GM19463 (cell line): ENCODE results near the gene RSPH4A.
"Not testable (repeated sequence)": the region's sequence is repeated elsewhere in the genome, so short reads cannot be mapped to it uniquely, and the experiment has no call there.

Experiments used
- ATAC-seq: cut with Tn5 transposase; IDR thresholded peaks from one replicate; pipeline ENCODE4 v1.9.1; 2021; ENCODE audit warnings: mild to moderate bottlenecking, moderate library complexity; ENCODE audit not compliant: unreplicated experiment

RSPH4A gene

DNA sequence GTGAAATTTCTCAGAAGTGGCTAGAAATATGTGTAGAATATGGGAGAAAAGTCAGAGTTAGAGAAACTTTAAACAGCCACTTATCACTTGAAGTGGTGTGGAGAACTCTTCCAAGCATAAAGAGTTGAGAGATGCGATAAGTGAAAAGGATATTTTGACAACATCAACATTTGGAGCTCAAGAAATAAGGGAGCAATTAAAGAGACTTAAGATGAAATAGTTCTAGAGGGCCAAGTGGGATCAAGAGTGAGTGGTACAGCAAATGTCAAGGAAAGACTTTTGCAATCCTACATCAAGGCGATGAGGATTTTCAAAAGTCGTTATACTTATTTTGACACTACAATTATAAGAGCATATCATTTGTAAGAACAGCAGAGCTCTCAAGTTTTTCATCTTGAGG lies 9.6 kb downstream of the RSPH4A start:
- no peak for ATAC-seq

GRCh38 chr6:116629563-116629981 lies 13.3 kb downstream of the RSPH4A start:
- ATAC-seq, result no peak

DNA sequence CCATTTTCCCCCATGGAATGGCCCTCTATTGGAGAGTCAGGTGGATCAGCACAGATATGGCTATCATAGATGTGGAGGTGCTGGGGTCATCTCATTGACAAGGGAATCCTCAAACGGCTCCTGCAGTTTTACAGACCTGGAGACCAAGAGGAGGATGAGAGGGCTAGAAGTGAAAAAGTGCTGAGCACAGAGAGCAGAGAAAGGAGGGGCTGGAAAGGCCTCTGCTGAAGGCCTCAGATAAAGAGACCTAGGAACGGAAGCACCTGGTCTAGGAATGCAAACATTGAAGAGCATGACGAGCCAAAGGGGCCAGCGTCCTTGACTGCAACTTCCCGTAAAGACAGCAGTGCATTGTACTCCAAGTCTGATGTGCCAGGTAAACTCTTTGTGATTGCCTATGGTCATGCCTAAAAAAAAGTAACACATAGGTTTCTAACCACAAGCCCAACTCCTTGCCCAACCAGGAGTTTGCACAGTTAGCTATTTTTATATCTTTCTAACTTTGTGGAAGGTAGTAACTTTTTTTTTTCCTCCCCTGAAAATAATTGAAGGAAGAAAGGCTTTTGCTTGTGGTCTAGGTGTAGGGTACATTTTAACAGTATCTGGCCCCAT lies 15.2 kb downstream of the RSPH4A start:
- peak; percentile 79 for ATAC-seq

GRCh38 chr6:116633685-116634084 lies 17.4 kb downstream of the RSPH4A start:
- no peak for ATAC-seq

DNA sequence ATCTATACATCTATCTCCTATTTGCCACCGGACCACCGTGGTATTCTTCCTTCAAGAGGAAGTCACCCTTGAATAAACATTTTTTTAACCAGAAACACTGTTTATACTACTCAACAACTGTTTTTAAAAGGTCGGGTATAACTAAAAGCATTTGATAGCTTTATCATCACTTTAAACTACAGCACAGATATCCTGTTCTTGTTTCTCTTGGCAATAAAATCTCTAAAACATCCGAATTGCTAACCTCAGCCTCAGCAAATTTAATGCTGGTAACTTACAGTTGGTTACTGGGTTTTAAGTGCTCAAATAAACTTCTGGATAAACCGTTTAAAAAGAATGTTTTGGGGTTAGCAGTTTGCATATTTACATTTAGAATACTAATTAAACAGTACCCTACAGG lies 31.9 kb downstream of the RSPH4A start:
- no peak for ATAC-seq

DNA sequence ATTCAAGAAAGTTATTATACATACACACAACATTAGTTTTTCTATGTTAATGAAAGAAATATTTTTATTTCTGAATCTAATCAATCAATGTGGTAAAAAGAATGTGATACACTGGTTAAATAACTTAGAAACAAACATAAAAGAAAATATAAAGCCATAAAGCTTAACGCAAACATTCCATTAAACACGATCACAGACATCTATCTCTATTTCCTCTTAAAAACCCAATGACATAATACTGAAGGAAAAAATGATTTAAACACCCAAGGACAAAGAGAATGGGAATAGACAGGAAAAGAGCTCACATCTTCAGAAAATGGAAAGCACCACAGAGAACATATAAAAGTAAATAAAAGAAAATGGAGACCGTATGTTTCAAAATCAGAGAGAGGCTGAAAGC lies 32.9 kb downstream of the RSPH4A start:
- ATAC-seq, result no peak

DNA sequence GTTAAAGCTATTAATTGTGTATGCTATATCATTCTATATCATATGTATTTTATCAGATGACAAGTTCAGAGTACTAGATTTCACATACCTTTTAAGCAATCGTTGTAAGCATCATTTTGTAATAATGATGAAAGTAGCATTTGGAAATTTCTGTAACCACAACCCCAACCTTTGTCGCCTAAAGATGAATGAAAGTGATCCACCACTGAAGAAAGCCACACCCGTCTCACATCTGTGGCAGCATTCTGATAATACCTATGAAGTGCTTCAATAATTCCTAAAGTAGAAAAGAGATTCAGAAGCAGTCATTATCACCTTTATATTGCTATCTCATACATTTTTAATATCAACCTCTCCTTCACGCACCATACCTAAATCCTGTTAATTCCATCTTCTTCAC lies 35.6 kb downstream of the RSPH4A start:
- no peak for ATAC-seq

DNA sequence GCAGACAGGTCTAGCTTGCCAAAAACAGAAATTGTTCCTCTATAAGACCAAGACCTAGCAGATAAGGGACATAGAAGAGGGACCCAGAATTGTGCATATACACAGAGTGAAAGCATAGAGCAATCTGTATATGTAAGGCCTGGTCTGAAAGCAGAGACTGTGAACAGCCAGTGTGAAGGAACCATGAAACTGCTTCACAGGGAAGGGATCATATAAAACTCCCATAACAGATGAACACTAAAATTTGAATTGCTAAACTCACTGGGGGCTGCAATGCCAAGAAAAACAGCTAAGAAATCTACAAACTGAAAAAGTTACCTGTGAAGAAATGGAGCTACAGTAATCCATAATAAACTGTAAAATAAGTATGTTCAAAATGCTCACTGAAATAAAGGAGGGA lies 45.3 kb downstream of the RSPH4A start:
- ATAC-seq, result no peak

GRCh38 chr6:116662202-116662601 lies 45.9 kb downstream of the RSPH4A start:
- no peak for ATAC-seq

DNA sequence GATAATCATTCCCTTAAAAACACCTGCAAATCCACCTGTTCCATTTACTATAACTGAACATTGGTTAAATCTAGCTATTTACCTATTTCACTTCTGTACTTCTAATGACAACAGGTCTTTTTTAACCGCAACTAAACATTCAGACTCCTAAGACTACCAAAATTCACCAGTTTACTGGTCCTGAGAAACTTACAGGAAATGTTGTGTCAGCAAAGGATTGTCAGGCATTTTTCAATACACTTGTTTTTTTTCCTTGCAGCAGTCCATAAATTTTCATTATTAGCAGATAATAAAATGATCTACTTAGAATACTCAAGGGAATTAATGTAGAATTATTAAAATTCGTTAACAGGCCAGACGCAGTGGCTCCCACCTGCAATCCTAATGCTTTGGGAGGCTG lies 47.0 kb downstream of the RSPH4A start:
- no peak for ATAC-seq

- ATAC-seq, result not testable (repeated sequence)
Observed at GRCh38 chr6:116664169-116664568, 47.9 kb downstream of the RSPH4A start.

DNA sequence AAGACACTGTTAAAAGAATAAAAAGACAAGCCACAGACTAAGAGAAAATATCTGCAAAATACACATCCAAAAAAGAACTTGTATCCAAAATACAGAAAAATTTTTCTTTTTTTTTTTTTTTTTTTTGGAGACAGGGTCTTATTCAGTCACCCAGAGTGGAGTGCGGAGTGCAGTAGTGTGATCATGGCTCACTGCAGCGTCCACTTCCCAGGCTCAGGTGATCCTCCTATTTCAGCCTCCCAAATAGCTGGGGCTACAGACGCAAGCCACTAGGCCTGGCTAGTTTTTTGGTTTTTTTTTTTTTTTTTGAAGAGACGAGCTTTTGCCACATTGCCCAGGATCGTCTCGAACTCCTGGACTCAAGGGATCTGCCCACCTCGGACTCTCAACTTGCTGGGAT lies 49.2 kb downstream of the RSPH4A start:
- no peak for ATAC-seq

DNA sequence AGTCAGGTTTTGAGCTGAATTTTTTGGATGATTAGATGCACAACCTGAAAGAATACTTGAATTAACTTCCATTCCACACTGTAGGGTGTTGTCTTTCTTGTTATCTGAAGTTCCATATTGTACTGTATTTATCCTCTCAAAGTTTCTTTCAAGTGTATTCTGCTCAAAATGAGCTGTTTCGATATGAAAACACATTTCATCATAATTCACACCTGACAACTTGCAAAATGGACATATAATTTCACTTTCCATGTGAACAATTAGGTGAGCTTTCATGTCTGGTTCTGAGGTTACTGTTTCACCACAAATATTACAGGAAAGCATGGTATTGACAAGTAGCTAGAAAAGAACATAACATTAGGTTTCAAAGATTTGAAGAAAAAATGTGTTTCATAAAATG lies 50.6 kb downstream of the RSPH4A start:
- peak; percentile 39 for ATAC-seq

GRCh38 chr6:116667623-116668022 lies 51.3 kb downstream of the RSPH4A start:
- ATAC-seq, result no peak

DNA sequence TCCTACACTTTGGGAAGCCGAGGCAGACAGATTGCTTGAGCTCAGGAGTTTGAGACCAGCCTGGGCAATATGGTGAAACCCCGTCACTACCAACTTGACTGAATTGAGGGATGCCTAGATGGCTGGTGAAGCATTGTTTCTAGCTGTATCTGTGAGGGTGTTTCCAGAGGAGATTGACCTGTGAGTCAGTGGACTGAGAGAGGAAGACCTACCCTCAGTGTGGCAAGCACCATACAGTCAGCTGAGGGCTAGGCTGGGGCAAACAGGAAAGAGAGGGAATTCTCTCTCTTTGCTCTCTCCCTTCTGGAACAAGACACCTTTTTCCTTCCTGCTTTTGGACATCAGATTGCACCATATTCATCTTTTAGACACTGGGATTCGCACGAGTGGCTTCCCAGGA lies 56.0 kb downstream of the RSPH4A start:
- no peak for ATAC-seq

DNA sequence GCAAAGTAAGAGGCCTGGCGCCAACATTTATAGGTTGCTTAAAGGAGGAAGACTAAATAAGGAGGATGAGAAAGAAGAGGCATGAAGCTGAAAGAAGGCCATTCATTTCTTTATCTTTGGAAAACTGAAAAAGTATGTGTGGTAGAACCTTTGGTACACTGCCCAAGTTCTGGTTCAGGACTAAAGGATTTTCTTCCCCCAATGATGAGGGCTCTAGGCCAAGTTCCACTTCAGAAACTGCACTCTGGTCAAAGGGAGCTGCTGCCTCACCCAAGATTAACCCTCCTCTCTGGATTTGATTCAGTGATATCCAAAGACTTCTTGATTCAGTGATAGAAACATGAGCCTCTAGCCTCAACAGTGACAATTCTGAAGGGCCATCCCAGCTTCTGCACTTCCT lies 59.7 kb downstream of the RSPH4A start:
- no peak for ATAC-seq

GRCh38 chr6:116680880-116681672 lies 64.8 kb downstream of the RSPH4A start, which contains the start of gene KPNA5:
Gene KPNA5, plus strand, starts transcription at chr6:116681211. Its CDS starts 124 bp downstream, at chr6:116681335.
- peak; percentile 92 for ATAC-seq

DNA sequence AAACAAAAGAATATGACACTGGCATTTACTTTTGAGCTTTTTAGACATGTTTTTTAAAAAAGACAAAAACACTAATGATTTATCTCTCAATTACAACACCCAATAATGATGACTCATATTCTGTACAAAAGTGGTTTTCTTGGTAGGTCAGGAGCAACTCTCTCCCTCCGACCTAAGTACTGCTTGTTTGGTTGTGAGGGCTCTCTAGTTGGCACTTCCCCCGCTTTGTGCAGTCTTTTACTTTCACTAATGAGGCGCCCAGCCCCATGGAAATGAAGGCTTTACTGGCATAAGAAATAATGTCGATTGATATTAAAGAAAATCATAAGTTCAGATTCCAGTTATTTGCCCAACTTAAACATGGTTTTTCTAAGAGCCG lies 66.0 kb downstream of the RSPH4A start:
- peak; percentile 12 for ATAC-seq
